ENCODE measurements around the gene DLG2.

Gene DLG2

DNA sequence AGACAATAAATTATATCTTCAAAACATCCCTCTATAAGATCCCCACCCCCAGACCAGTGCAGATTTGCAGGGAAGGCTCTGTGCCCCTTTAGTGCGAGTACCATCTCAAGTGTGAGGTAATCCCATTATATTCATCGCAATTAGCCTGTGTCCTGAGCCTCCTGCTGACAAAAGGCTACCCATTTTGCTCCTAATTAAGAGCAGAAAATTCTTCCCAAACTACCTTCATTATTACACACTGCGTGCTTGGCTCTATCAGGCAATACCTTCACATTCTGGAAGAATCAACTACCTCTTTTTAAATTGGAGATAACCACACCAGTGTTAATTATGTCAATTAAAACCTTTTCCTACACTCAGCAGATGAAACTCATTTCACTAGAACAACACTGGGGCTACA, 1207.5 kb downstream of the DLG2 start:
- DNase-seq: no peak

- DNase-seq: no peak
These were observed 1212.2 kb downstream of the DLG2 start for GRCh38 chr11:84414920-84415319.

DNA sequence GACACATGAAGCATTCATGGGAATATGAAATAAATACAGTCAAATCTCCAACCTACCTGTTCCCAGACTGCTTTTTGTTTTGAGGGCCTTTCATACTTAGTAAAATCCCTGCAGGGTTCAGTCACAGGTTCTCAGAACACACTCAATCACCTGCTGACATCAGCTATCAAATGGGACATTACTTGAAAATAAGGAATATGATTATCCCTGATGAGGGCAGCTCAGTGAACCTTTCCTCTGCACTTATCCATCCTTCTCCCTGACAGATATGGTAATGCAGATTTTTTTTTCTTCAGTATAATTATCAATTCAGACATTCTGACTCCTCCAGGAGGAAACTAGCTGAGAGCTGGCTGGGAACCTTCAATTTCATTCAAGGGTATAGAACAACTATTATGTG, 1213.6 kb downstream of the DLG2 start:
- no peak for DNase-seq

DNA sequence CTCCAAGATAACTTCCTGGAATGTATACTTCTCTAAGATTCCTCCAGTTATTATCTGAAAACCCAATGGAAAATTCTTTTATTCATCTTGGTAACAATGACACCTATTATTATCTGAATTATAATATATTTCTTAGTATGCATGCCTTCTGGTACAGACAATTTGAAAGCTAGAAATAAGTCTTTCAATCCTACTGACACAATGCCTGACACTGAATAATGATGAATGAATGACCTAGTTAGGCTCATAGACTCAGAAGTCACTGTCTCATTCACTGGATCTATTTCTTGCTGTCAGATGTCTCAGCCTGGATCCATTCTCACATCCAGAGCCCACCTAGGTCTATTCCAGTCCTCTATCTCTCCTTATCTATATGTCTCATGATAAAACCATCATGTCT, 1214.3 kb downstream of the DLG2 start:
- DNase-seq: no peak

DNA sequence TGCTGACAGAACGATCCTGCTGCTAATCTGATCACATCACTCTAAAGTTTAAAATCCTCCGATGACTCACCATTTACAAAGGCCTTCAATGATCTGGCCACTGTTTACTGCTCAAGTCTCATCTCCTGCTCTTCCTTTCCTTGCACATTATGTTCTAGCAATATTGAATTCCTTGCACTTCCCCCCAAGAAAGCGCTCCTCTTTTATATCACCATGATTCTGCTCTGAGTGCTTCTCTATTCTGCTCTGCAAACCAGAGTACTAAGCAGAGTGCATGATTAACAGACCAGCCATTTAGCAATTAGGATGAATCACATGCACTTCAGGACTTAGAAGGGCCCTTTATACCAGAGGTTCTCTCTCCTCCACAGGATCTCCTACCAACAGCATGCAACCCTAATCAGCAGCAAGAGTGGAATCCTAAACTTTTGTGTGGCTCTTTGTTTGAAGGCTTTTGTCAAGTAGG, 1218.2 kb downstream of the DLG2 start:
- peak; percentile 57 for DNase-seq

- DNase-seq: no peak
These were observed 1220.1 kb downstream of the DLG2 start for GRCh38 chr11:84407091-84407490.

- DNase-seq: peak; percentile 31
These were observed 1229.0 kb downstream of the DLG2 start for GRCh38 chr11:84398017-84398626.

DNA sequence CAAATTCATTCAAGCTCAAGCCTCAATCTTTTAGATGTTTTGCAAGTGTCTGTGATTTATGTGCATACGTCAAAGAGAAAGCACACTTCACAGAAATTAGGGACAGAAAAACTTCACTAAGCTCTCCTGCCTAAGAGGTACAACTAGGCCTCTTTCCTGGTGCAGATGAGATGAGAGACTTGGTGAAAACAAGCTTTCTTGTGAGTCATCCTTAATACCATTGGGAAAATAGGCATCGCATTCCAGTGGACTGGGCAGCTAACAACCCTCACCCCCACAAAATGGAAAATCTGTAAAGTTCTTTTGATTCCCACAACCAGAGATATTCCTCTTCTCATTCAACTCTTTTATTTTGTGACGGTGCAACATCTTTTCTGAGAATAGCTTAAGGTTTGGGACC, 1230.6 kb downstream of the DLG2 start:
- DNase-seq: peak; percentile 32

DNA sequence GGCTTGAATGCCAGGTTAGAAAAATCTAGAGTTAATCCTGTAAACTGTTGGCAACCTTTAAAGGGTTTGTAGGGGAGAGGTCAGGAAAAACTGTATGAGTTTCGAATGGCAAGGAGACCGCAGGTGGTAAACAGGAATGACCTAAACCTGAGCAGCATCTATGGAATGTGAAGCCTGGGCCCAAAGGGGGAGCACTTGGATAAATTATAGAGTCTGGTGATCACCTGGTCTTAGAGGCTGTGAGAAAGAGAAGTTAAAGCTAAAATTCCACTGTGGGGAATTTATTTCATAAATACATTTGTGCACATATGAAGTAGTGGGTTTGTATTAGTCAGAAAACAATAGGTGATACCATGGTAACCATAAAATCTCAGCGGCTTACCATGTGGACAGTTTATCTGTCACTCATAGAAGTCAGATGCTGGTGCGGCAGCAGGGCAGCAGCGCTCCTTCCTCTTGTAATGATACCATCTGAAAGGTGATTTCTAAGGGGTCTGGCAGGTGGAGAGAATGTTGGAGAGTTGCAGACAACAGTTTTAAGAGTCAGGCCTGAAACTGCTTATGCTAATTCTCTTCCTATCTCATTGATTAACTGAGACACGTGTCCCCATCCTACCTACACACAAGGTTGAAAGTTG, 1236.6 kb downstream of the DLG2 start:
- peak; percentile 19 for DNase-seq

GRCh38 chr11:84389696-84390095, 1237.4 kb downstream of the DLG2 start:
- DNase-seq: no peak

- DNase-seq: peak; percentile 53
These were observed 1242.4 kb downstream of the DLG2 start for GRCh38 chr11:84384731-84385130.

GRCh38 chr11:84383576-84383975, 1243.6 kb downstream of the DLG2 start:
- DNase-seq: no peak

DNA sequence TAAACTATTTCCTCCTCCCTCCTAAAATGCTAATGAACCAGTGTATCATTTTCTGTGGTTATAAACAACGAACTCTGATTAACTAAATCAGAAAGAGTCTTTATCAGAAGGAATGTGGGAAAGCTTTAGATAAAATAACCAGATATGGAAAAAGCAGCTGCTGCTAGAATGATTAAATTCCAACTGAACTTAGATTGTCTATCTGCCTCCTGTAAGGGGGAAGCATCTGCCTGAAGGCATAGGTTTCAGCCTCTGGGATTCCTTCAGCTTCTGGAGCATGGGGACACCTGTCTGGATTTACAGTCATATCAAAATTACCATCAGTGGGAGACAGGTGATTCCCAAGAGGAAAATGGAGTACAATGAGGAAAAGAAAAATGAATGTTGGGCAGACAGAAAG, 1245.5 kb downstream of the DLG2 start:
- DNase-seq: no peak

- peak; percentile 1 for DNase-seq
These were observed 1254.7 kb downstream of the DLG2 start for GRCh38 chr11:84372381-84372950.

- no peak for DNase-seq
These were observed 1269.1 kb downstream of the DLG2 start for GRCh38 chr11:84358034-84358433.

DNA sequence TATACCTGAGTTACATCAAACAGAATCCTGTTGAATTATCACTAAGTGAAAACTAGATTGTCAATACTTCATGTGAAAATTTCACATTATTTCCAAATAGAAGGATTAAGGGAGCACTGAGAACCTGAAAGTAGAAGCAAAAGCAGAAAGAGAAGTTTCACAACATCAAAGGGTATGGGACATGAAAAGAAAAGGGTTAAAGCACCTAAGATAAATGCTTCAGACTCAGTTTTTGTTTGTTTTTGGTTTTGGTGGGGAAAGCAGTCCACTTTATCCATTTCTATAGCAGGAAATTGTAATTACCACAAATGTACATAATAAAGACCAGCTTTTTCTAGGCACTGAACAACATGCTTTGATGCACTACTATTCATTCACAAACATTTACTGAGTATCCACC, 1271.2 kb downstream of the DLG2 start:
- DNase-seq: no peak

GRCh38 chr11:84345597-84345996, 1281.5 kb downstream of the DLG2 start:
- DNase-seq: no peak

DNA sequence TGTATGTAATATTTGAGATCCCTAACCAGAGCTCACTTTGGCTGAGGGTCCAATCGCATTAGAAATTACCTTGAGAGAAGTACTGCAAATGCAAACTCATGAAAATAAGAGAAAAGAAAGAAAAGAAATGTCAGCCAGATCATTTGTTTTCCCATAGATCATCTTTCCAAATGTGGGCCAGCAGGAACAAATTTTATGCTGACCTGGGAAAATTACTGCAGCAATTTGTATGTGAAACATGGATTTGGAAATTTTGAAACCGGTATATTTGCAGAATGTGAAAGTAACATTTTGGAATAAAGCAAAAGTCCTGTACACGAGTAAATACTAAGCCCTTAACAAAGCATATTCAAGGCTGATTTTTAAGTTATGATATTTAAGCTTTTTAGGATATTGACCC, 1282.1 kb downstream of the DLG2 start:
- no peak for DNase-seq

GRCh38 chr11:84339796-84340195, 1287.3 kb downstream of the DLG2 start:
- DNase-seq: no peak

- DNase-seq: no peak
These were observed 1293.9 kb downstream of the DLG2 start for GRCh38 chr11:84333221-84333620.

GRCh38 chr11:84322211-84322610, 1304.9 kb downstream of the DLG2 start:
- no peak for DNase-seq

- no peak for DNase-seq
These were observed 1307.3 kb downstream of the DLG2 start for GRCh38 chr11:84319863-84320262.

- DNase-seq: peak; percentile 48
These were observed 1310.1 kb downstream of the DLG2 start for GRCh38 chr11:84316866-84317555.

- DNase-seq: peak; percentile 6
These were observed 1313.2 kb downstream of the DLG2 start for GRCh38 chr11:84313830-84314359.

Data from fibroblast of skin of right quadriceps (primary cell).